ENCODE measurements around the gene RPL41.

Gene RPL41

DNA sequence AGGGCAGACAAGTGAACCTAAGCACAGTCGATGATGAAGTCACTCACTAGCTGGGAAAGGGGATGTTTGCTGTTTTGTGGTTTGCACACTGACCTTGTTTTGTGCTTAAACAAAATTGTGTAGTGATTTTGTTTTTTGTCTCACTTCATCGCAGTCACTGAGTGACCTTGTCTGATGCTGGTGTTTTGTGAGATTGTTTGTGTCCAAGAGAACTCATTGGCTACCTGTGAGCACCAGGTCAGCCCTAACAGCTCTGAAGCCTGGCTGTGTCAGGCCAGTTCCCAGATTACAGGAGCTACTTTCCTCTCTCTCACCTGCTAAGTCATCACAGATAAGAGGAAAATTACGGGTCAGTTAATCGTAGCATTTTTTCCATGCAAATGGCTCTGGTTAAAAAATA, 7.7 kb downstream of the RPL41 start:
- TF ChIP-seq TAF1 (IDR thresholded peaks at IDR 0.05; ENCODE audit: low read depth) = no peak
- TF ChIP-seq FOXM1 (IDR thresholded peaks at IDR 0.05; ENCODE audit: borderline replicate concordance, low read depth) = no peak
- TF ChIP-seq ZBTB7A (IDR thresholded peaks at IDR 0.05; ENCODE audit: low read depth) = no peak
- no peak for TF ChIP-seq EP300 (IDR thresholded peaks at IDR 0.05; ENCODE audit: borderline replicate concordance)
- TF ChIP-seq CEBPB (IDR thresholded peaks at IDR 0.05) = no peak
- no peak for TF ChIP-seq EGR1 (IDR thresholded peaks at IDR 0.05)
- no peak for TF ChIP-seq CREB1 (IDR thresholded peaks at IDR 0.05; ENCODE audit: low read depth)
- TF ChIP-seq RAD21 (IDR thresholded peaks at IDR 0.05; ENCODE audit: low read depth) = no peak
- no peak for TF ChIP-seq NFIC (IDR thresholded peaks at IDR 0.05)
- TF ChIP-seq TCF12 (IDR thresholded peaks at IDR 0.05; ENCODE audit: low read depth) = no peak
- no peak for TF ChIP-seq USF1 (IDR thresholded peaks at IDR 0.05)
- TF ChIP-seq, protein P1, sequence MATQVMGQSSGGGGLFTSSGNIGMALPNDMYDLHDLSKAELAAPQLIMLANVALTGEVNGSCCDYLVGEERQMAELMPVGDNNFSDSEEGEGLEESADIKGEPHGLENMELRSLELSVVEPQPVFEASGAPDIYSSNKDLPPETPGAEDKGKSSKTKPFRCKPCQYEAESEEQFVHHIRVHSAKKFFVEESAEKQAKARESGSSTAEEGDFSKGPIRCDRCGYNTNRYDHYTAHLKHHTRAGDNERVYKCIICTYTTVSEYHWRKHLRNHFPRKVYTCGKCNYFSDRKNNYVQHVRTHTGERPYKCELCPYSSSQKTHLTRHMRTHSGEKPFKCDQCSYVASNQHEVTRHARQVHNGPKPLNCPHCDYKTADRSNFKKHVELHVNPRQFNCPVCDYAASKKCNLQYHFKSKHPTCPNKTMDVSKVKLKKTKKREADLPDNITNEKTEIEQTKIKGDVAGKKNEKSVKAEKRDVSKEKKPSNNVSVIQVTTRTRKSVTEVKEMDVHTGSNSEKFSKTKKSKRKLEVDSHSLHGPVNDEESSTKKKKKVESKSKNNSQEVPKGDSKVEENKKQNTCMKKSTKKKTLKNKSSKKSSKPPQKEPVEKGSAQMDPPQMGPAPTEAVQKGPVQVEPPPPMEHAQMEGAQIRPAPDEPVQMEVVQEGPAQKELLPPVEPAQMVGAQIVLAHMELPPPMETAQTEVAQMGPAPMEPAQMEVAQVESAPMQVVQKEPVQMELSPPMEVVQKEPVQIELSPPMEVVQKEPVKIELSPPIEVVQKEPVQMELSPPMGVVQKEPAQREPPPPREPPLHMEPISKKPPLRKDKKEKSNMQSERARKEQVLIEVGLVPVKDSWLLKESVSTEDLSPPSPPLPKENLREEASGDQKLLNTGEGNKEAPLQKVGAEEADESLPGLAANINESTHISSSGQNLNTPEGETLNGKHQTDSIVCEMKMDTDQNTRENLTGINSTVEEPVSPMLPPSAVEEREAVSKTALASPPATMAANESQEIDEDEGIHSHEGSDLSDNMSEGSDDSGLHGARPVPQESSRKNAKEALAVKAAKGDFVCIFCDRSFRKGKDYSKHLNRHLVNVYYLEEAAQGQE (IDR thresholded peaks at IDR 0.05; ENCODE audit: low read depth) = no peak
- no peak for TF ChIP-seq MAX (IDR thresholded peaks at IDR 0.05)
- TF ChIP-seq TEAD4 (IDR thresholded peaks at IDR 0.05) = no peak
- no peak for TF ChIP-seq YY1 (IDR thresholded peaks at IDR 0.05; ENCODE audit: low read depth)

DNA sequence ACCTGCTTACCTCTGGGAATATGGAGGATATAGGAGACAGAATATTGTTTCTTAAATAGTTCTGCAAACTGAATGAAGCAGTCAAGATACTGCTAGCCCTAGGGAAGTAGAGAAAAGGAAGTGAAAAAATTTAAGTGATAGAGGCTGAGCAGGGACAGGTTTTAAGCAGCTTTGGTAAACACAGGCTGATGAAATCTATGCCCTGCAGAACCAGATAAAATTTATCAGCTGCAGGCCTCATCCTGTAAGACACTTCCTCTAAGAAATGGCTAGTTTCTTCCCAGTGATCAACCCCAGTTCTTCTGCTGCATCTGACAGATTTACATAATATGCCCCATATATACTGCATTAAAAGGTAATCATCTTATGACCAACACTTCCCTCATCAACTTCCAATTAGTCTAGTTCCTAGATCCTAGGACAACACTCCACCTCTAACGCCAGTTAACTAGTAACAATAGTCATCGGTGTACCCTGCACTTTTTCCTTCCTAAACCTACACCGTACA, 10.4 kb downstream of the RPL41 start:
- TF ChIP-seq CREB1 (IDR thresholded peaks at IDR 0.05; ENCODE audit: low read depth) (no peak), NFIC (IDR thresholded peaks at IDR 0.05) (no peak), TCF12 (IDR thresholded peaks at IDR 0.05; ENCODE audit: low read depth) (no peak), ZBTB7A (IDR thresholded peaks at IDR 0.05; ENCODE audit: low read depth) (no peak), CEBPB (IDR thresholded peaks at IDR 0.05) (no peak), RAD21 (IDR thresholded peaks at IDR 0.05; ENCODE audit: low read depth) (no peak), MAX (IDR thresholded peaks at IDR 0.05) (no peak), USF1 (IDR thresholded peaks at IDR 0.05) (no peak), YY1 (IDR thresholded peaks at IDR 0.05; ENCODE audit: low read depth) (no peak), EP300 (IDR thresholded peaks at IDR 0.05; ENCODE audit: borderline replicate concordance) (no peak), EGR1 (IDR thresholded peaks at IDR 0.05) (no peak), TAF1 (IDR thresholded peaks at IDR 0.05; ENCODE audit: low read depth) (no peak), TEAD4 (IDR thresholded peaks at IDR 0.05) (no peak), FOXM1 (IDR thresholded peaks at IDR 0.05; ENCODE audit: borderline replicate concordance, low read depth) (no peak)
- TF ChIP-seq, protein P1 (IDR thresholded peaks at IDR 0.05; ENCODE audit: low read depth) = no peak

DNA sequence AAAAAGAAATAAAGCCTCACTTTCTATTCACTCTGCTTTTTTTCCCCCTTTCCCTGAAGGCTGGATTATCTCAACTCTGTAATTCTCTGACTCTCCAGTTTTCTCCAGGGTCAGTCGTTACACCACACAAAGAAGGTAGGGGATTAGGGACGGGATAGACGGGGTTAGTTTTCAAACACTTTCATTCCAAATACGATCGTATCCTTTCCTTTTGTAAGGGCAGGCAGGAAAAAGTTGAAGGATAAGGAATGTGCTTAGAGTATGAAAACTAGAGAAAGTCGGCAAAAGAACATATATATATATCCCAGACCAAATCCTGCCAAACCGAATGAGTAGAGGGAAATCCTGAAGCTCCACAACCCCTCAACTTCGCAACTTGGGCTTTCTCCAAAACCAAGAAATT, 11.1 kb downstream of the RPL41 start:
- TF ChIP-seq NFIC (IDR thresholded peaks at IDR 0.05) = peak; percentile 30; the same call in 1 of the 2 replicates
- no peak for TF ChIP-seq YY1 (IDR thresholded peaks at IDR 0.05; ENCODE audit: low read depth)

- no peak; the same call in 1 of the 2 replicates for TF ChIP-seq EP300 (IDR thresholded peaks at IDR 0.05; ENCODE audit: borderline replicate concordance)
- TF ChIP-seq, protein P1 (IDR thresholded peaks at IDR 0.05; ENCODE audit: low read depth) = no peak
- TF ChIP-seq CREB1 (IDR thresholded peaks at IDR 0.05; ENCODE audit: low read depth) = peak; percentile 72; the same call in 1 of the 2 replicates
- TF ChIP-seq EGR1 (IDR thresholded peaks at IDR 0.05) = no peak
- TF ChIP-seq TCF12 (IDR thresholded peaks at IDR 0.05; ENCODE audit: low read depth) = peak; percentile 51; the same call in 1 of the 2 replicates
- TF ChIP-seq MAX (IDR thresholded peaks at IDR 0.05) = peak; percentile 79
- TF ChIP-seq TAF1 (IDR thresholded peaks at IDR 0.05; ENCODE audit: low read depth) = peak; percentile 72
- peak; percentile 76; the same call in 1 of the 2 replicates for TF ChIP-seq ZBTB7A (IDR thresholded peaks at IDR 0.05; ENCODE audit: low read depth)
- TF ChIP-seq YY1 (IDR thresholded peaks at IDR 0.05; ENCODE audit: low read depth) = no peak
- no peak for TF ChIP-seq NFIC (IDR thresholded peaks at IDR 0.05)
- TF ChIP-seq TEAD4 (IDR thresholded peaks at IDR 0.05) = peak; percentile 63; the same call in 1 of the 2 replicates
- peak; percentile 75 for TF ChIP-seq USF1 (IDR thresholded peaks at IDR 0.05)
- TF ChIP-seq RAD21 (IDR thresholded peaks at IDR 0.05; ENCODE audit: low read depth) = no peak
- no peak for TF ChIP-seq FOXM1 (IDR thresholded peaks at IDR 0.05; ENCODE audit: borderline replicate concordance, low read depth)
- TF ChIP-seq CEBPB (IDR thresholded peaks at IDR 0.05) = no peak
Observed at GRCh38 chr12:56127888-56128669, 11.6 kb downstream of the RPL41 start, which contains the start of gene ESYT1. TSS of gene ESYT1 (plus strand) at chr12:56128267. CDS start at chr12:56128320, 53 bp downstream.
